Left cardiac atrium (tissue), 4 donors: ENCODE data around the gene USP50. TPM values are rescaled to one million over a fixed set of nuclear protein-coding genes. Genes with fewer than 3 reads are reported as not detected.
A peak's percentile ranks its signal among the peaks of the same experiment; 100 is the strongest.
"Not testable (repeated sequence)": the region's sequence is repeated elsewhere in the genome, so short reads cannot be mapped to it uniquely, and the experiment has no call there.

Source experiments
- ATAC-seq, 2 donors: fragments of 200-7000 bp; cut with Tn5 transposase; one replicate each; pipeline ENCODE4 v1.9.1; 2020; ENCODE audit warnings: mild to moderate bottlenecking in 2 of 2, moderate library complexity in 2 of 2
- DNase-seq: peaks from one replicate; pipeline ENCODE4 v3.0.0-alpha.2; 2020
- intact Hi-C, 2 donors: fragments of 100-400 bp; cut with DNase I; formaldehyde crosslinking; loops; one replicate each; pipeline versions ENCODE4 v1.14.1 to v1.15.1; 2022 to 2023
- total RNA-seq, 2 donors: library from RNA; stranded (reverse); fragmentation: NEBNext Ultra II Directional; extraction: Animal tissue kit (Norgen Biotek cat#: 25700); gene quantifications; one replicate each; pipeline ENCODE4 v1.2.1, GENCODE V29; 2021
- donor health status: DM: no; HTN: yes; CAD: no.
- donor health status: DM: no; HTN: yes; CAD: no; lungs with severe emphysema.
- donor health status: DM: yes; HTN: yes; CAD: no.
- donor health status: Dilated cardiomyopathy.

The USP50 gene
- total RNA-seq, 2 donors from 2014 or later = 0.47 TPM; not detected in 1

- ATAC-seq (no peak), DNase-seq (no peak)
- intact Hi-C loops = no loop called here
Observed at GRCh38 chr15:50513001-50513400, 33.5 kb downstream of the USP50 start.

- ATAC-seq = no peak
- intact Hi-C loops = no loop called here
Observed at GRCh38 chr15:50506121-50506520, 40.3 kb downstream of the USP50 start.

GRCh38 chr15:50505656-50506055, 40.8 kb downstream of the USP50 start:
- DNase-seq, intact Hi-C loops, ATAC-seq: not testable (repeated sequence)

More at GRCh38 chr15:50506121-50506520, 40.3 kb downstream of the USP50 start:
- DNase-seq = no peak

DNA sequence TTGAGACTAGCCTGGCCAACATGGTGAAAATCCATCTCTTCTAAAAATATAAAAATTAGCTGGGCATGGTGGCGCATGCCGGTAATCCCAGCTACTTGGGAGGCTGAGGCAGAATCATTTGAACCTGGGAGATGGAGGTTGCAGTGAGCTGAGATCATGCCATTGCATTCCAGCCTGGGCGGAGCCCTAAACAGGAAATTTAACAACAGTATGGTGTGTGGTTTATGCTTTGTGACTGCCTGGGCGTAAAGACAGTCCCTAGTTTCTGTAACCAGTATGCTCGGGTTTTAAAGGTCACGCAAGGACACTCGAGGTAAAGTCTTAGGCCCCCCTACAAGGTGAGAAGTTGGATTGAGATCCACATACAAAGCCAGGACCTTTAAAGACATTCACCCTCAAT, 43.3 kb downstream of the USP50 start:
- intact Hi-C loops = no loop called here
- DNase-seq = no peak
- ATAC-seq = no peak

- intact Hi-C loops = no loop called here
- DNase-seq = no peak
- ATAC-seq = no peak
Observed at GRCh38 chr15:50501815-50502214, 44.7 kb downstream of the USP50 start.

DNA sequence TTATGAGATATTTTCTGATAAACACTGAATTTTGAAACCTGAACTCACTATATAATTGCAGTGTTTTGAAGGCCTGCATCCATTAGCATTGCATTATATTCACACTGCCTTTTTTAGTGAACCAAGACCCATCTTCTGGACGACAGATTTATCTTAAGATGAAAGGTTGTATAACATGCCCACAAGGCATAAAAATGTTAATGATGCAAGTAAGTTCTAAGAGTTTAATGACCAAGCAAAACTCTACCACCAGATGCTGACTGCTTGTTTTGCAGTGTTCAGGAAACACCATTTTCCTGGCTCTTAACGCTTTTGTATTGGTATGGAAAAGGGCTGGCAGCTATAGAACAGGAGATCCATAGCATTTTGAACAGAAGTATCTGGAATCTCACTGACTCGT, 46.1 kb downstream of the USP50 start:
- no peak for ATAC-seq
- no peak for DNase-seq

DNA sequence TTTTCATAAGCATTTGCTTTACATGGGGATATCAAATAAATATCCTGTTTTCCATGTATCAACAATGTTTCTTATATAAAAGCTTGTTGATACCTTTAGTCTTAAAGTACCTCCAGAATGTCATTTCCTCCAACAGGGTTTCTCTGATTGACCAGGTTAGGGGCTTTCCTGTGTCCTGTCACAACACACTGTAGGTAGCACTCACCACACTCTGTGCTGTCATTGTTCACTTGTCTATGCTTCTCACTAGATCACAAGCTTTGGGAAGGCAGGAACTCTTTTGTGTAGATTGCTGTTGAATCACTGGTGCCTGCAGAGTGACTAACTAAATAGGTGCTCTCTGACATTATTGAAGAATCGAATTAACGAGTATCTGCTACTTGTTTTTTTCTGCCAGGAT, 49.8 kb downstream of the USP50 start:
- no peak for DNase-seq
- intact Hi-C loops = loop anchor here in 1 of 2 donors (10.0 kb wide), 1 partner anchor 98 kb away; no protein-coding TSS in a partner anchor
- ATAC-seq = no peak

More for the DNA sequence above, 46.1 kb downstream of the USP50 start:
- intact Hi-C loops = no loop called here

DNA sequence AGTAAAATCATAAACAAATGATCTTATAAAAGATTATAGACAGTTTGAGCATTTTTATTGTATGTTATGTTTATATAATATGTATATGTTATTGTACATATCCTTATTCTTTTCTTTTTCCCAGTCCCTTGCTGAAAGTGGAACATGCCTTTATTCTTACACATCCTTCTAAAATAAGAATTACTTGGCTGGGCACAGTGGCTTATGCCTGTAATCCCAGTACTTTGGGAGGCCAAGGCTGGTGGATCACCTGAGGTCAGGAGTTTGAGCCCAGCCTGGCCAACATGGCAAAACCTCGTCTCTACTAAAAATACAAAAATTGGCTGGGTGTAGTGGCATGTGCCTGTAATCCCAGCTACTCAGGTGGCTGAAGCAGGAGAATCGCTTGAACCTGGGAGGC, 51.9 kb downstream of the USP50 start:
- ATAC-seq, DNase-seq: not testable (repeated sequence)
- intact Hi-C loops = loop anchor here in 1 of 2 donors (10.0 kb wide), 1 partner anchor 100 kb away; no protein-coding TSS in a partner anchor

DNA sequence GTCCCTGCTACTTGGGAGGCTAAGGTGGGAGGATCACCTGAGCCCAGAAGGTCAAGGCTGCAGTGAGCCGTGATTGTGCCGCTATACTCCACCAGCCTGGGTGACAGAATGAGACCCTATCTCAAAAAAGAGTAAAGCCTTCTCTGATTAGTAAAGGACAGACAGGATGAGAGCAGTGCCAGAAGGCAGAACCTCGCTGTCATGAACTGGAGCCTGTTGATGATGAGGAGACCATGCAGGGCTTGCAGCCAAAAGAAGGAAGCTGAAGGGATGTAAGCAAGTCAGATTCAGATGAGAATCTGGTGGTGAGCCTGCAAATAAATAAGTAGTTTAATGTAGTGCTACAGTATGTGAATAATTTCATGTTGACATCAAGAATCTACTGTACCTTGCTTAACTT, 52.8 kb downstream of the USP50 start:
- DNase-seq = no peak
- intact Hi-C loops = loop anchor here in 1 of 2 donors (10.0 kb wide), 1 partner anchor 101 kb away; no protein-coding TSS in a partner anchor

GRCh38 chr15:50487287-50487686, 59.2 kb downstream of the USP50 start:
- ATAC-seq (no peak), DNase-seq (no peak)
- intact Hi-C loops = no loop called here

More for the DNA sequence above, 52.8 kb downstream of the USP50 start:
- peak; percentile 74 to 90 for ATAC-seq

DNA sequence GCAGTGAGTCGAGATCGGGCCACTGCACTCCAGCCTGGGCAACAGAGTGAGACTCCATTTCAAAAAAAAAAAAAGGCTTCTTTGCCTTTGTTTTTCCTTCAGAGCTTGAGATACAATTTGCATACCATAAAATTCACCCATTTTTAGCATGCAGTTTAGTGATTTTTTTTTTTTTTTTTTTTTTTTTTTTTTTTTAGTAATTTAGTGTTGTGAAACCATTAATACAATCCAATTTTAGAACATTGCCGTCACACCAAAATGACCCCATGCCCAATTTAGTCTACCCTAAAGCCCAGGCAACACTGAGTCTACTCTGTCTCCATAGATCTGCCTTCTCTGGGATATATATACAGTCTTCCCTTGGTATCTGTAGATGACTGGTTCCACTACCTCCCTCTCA, 61.1 kb downstream of the USP50 start:
- intact Hi-C loops = no loop called here
- ATAC-seq (no peak), DNase-seq (no peak)

GRCh38 chr15:50484781-50485180, 61.7 kb downstream of the USP50 start:
- no peak for DNase-seq
- intact Hi-C loops = no loop called here
- ATAC-seq = no peak

GRCh38 chr15:50476143-50476542, 70.3 kb downstream of the USP50 start:
- ATAC-seq = no peak
- intact Hi-C loops = no loop called here
- DNase-seq = no peak

DNA sequence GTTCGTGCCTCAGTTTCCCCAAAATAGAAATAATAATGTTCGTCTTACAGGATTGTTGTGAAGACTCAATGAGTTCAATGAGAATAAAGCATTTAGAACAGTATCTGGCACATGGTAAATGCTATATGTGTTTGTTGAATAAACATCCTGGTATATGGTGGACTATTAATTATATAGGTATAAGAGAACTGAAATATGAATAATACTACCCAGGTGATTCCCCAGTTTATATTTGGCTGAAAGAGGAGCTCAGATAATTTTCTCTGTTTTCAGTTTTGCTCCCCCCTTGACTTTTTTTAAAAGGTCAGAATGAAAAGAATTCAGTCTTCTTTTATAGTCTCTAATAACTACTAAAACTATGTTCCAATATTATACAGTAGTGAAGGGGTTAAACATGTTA, 75.4 kb downstream of the USP50 start:
- ATAC-seq (no peak), DNase-seq (no peak)
- intact Hi-C loops = no loop called here

DNA sequence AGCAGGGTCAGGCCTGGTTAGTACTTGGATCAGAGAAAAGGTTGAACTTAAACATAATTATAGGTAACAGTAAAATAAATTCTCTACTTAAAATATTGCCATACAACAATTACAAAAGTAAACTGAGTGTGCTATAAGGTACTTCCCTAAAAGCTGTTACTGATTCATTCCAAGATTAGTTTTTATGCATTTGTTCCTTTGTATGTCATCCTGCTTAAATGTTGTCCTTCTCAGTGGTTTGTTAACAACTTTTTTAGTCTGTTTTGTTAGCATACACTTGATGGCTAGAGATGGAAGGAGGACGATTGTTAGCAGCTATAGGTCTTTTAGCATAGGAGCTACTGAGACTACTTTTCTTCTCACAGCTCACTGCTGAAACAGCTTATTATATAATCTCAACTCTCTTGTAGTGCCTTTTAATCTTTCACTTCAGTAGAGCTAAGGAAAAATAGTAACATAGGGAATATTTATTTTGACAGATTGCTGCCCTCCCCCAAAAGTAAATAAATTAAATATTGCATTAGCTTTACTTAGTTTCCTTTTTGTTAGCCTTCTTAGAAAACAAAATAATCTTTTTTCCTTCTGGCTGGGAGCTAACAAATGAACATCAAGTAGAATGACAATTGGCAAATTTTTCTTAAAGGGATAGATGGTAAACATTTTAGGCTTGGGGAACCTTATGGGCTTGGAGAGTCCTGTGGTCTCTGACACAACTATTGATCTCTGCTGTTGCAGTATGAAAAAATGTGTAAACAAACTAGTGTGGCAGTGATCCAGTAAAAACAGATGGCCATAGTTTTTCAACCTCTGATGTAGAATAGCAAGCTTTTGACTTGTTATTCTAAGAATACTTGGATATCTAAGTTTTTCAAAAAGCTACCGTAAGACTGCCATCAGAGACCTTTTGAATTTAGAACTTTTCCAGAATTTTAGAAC, 82.8 kb downstream of the USP50 start:
- no peak for DNase-seq

GRCh38 chr15:50458348-50459112, 87.9 kb downstream of the USP50 start:
- intact Hi-C loops = no loop called here
- ATAC-seq = no peak
- DNase-seq = no peak

More for the DNA sequence above, 82.8 kb downstream of the USP50 start:
- intact Hi-C loops = no loop called here
- ATAC-seq = no peak

- ATAC-seq (peak in 1 of 2 donors; percentile 44), DNase-seq (no peak)
- intact Hi-C loops = no loop called here
Observed at GRCh38 chr15:50452927-50453326, 93.5 kb downstream of the USP50 start.
